ENCODE results near the gene RPTOR.

DNA sequence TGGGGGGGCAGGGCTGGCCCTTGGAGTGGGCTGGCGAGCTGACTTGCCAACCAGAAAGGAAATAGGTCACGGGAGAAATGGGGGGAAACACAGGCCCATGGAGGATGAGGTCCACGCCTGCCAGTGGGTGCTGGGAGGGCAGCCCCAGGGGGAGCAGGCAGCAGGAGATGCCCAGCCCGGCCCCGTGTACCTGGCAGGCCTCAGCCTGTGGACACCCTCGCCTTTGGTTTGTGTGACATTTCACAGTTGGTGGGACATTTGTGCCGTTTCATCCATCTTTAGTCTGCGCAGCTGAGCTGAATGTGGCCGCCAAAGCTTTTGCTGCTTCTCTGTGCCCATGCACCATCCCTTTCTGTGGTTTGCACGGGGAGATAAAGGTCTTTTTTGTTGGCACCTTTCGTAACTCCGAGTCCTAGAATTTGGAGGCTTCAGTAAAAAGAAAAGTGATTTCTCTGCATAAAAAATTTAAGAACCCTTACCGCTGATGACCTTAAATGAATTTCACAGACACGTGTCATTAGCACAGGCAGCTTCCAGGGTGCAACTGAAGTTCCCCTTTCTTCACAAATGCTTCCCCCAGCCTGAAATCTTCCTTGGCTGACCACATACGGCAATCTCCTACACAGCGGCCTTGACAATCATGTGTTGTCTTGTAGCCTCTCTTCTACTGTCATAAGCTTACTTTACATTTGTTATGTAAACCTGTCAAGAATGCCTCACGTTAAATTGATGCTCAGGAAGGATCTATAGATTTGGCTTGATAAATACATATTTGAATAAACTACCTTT, 193.6 kb downstream of the RPTOR start:
- TF ChIP-seq, protein P1, sequence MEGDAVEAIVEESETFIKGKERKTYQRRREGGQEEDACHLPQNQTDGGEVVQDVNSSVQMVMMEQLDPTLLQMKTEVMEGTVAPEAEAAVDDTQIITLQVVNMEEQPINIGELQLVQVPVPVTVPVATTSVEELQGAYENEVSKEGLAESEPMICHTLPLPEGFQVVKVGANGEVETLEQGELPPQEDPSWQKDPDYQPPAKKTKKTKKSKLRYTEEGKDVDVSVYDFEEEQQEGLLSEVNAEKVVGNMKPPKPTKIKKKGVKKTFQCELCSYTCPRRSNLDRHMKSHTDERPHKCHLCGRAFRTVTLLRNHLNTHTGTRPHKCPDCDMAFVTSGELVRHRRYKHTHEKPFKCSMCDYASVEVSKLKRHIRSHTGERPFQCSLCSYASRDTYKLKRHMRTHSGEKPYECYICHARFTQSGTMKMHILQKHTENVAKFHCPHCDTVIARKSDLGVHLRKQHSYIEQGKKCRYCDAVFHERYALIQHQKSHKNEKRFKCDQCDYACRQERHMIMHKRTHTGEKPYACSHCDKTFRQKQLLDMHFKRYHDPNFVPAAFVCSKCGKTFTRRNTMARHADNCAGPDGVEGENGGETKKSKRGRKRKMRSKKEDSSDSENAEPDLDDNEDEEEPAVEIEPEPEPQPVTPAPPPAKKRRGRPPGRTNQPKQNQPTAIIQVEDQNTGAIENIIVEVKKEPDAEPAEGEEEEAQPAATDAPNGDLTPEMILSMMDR (optimal IDR thresholded peaks at IDR 0.05 in 1 of 3, IDR thresholded peaks at IDR 0.05 in 1 of 3, conservative IDR thresholded peaks at IDR 0.05 in 1 of 3; ENCODE audit: extremely low read depth in 1 of 3, insufficient read depth in 2 of 3, low read length in 3 of 3): no peak
- TF ChIP-seq EZH2 (IDR thresholded peaks at IDR 0.05; ENCODE audit: low read length): no peak

All from keratinocyte (primary cell).